ENCODE measurements around the gene TGM1.

DNA sequence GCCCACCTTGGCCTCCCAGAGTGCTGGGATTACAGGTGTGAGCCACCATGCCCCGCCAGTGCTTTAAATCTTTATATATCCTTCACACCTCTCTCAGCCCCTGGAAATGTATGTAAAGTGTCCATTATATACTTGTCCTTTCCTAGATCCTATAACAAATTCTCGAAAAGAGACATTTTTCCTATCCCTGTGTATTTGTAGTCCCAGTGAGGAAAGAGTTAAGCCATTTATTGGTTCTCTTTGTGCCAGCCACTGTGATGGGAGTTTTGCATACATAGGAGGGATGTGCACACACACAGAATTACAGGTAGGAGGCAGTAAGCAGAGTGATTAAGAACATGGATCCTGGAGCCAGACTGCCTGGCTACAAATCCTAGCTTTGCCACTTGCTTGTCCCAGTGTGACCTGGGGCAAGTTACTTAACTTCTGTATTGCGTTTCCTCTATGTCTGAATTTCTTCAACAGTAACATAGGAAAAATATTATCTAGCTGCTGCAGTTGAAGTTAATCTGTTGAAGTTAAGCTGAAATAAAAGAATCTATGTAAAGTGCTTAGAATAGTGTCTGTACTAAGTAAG is 10.5 kb upstream of the TGM1 start:
- TF ChIP-seq, protein P1, sequence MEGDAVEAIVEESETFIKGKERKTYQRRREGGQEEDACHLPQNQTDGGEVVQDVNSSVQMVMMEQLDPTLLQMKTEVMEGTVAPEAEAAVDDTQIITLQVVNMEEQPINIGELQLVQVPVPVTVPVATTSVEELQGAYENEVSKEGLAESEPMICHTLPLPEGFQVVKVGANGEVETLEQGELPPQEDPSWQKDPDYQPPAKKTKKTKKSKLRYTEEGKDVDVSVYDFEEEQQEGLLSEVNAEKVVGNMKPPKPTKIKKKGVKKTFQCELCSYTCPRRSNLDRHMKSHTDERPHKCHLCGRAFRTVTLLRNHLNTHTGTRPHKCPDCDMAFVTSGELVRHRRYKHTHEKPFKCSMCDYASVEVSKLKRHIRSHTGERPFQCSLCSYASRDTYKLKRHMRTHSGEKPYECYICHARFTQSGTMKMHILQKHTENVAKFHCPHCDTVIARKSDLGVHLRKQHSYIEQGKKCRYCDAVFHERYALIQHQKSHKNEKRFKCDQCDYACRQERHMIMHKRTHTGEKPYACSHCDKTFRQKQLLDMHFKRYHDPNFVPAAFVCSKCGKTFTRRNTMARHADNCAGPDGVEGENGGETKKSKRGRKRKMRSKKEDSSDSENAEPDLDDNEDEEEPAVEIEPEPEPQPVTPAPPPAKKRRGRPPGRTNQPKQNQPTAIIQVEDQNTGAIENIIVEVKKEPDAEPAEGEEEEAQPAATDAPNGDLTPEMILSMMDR (IDR thresholded peaks at IDR 0.05), result no peak
- TF ChIP-seq POLR2A (IDR thresholded peaks at IDR 0.05; ENCODE audit: low read depth) (no peak), EP300 (IDR thresholded peaks at IDR 0.05) (no peak)
